Lower lobe of right lung (tissue), 2 donors: ENCODE measurements around the gene CALHM1. TPM values are rescaled to one million over a fixed set of nuclear protein-coding genes. Genes with fewer than 3 reads are reported as not detected.
A peak's percentile ranks its signal among the peaks of the same experiment; 100 is the strongest.

Source experiments
- ATAC-seq, 2 donors: fragments of 200-7000 bp; cut with Tn5 transposase; one replicate each; pipeline ENCODE4 v1.9.1; 2020 to 2022; ENCODE audit warnings: mild to moderate bottlenecking in 2 of 2, moderate library complexity in 2 of 2
- DNase-seq: peaks from one replicate; pipeline ENCODE4 v3.0.0-alpha.2; 2020
- H3K27ac ChIP-seq: fragments of 200-600 bp; one replicate; pipeline ENCODE4 v1.8.0; 2022
- H3K27me3 ChIP-seq: fragments of 200-600 bp; one replicate; pipeline ENCODE4 v1.8.0; 2022; ENCODE audit warnings: low read depth
- H3K36me3 ChIP-seq: fragments of 200-600 bp; one replicate; pipeline ENCODE4 v1.8.0; 2022; ENCODE audit warnings: mild to moderate bottlenecking
- H3K4me1 ChIP-seq: fragments of 200-600 bp; one replicate; pipeline ENCODE4 v1.8.0; 2022
- H3K4me3 ChIP-seq: fragments of 200-600 bp; one replicate; pipeline ENCODE4 v1.8.0; 2022; ENCODE audit warnings: mild to moderate bottlenecking
- H3K9me3 ChIP-seq: fragments of 200-600 bp; one replicate; pipeline ENCODE4 v1.8.0; 2022
- CTCF ChIP-seq: fragments of 200-600 bp; IDR thresholded peaks from one replicate; pipeline ENCODE4 v1.8.0; 2022; ENCODE audit warnings: antibody characterized with exemption, mild to moderate bottlenecking
- intact Hi-C: fragments of 100-400 bp; cut with DNase I; formaldehyde crosslinking; loops from one replicate; pipeline ENCODE4 v1.11.0; 2022
- total RNA-seq: library from RNA; stranded (reverse); fragmentation: NEBNext Ultra II Directional; extraction: Animal tissue kit (Norgen Biotek cat#: 25700); gene quantifications from one replicate; pipeline ENCODE4 v1.2.1, GENCODE V29; 2021
- donor health status: DM: no; HTN: yes; CAD: no; lungs with severe emphysema.

The CALHM1 gene
- total RNA-seq, 1 donor from 2014 or later, result 0.15 TPM

DNA sequence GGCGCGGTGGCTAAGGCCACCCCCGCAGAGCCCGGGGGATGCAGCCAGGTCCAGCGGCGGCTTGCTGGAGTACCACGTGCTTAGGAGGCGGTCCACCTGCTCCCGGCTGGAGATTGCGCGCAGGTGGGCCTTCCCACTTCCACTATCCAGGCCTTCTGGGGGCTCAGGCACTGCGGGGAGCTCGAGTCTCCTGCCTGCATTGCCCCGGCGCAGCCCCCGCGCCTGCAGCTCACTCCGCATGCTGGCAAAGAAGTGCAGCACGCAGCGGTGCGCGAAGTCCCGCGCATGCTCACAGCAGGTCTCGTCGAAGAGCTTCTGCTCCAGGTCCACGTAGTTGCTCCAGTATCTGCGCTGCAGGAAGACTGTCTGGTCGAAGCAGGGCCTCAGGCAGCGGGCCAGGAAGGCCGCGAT, 14.6 kb upstream of the CALHM1 start:
- DNase-seq (no peak), ATAC-seq (no peak)
- intact Hi-C loops, result no loop called here
- peaks cover 23% of the 10 kb centered on the region for H3K4me1 ChIP-seq
- H3K27me3 ChIP-seq, result no peaks in the 10 kb centered on the region
- H3K9me3 ChIP-seq, result no peaks in the 10 kb centered on the region
- TF ChIP-seq CTCF, result no peak
- no peaks in the 10 kb centered on the region for H3K36me3 ChIP-seq
- no peak overlapping the region for H3K4me3 ChIP-seq
- no peak overlapping the region for H3K27ac ChIP-seq

DNA sequence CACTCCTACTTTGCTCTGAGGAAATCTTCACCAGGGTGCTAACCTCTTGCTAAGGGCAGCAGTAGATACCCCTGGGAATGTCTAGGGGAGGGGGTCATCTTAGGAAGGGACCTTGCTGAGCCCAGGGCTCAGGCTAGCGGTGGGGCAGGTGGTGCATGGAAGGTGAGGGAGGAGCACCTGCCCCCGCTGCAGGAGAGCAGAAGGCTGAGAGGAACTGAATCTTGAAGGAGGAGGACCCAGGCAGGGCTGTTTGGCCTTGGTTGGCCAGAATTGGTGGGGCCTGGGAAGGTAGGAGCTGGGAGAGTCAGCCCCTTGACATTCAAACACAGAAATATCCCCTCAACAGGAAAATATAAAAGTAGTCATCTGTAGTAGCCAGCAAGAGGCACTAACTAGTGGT, 13.3 kb upstream of the CALHM1 start:
- no peaks in the 10 kb centered on the region for H3K27me3 ChIP-seq
- intact Hi-C loops, result no loop called here
- H3K4me1 ChIP-seq, result peaks cover 23% of the 10 kb centered on the region
- TF ChIP-seq CTCF, result no peak
- H3K27ac ChIP-seq, result peak overlapping the region; percentile 76
- no peak for DNase-seq
- H3K4me3 ChIP-seq, result no peak overlapping the region
- H3K9me3 ChIP-seq, result no peaks in the 10 kb centered on the region
- no peaks in the 10 kb centered on the region for H3K36me3 ChIP-seq
- no peak for ATAC-seq

DNA sequence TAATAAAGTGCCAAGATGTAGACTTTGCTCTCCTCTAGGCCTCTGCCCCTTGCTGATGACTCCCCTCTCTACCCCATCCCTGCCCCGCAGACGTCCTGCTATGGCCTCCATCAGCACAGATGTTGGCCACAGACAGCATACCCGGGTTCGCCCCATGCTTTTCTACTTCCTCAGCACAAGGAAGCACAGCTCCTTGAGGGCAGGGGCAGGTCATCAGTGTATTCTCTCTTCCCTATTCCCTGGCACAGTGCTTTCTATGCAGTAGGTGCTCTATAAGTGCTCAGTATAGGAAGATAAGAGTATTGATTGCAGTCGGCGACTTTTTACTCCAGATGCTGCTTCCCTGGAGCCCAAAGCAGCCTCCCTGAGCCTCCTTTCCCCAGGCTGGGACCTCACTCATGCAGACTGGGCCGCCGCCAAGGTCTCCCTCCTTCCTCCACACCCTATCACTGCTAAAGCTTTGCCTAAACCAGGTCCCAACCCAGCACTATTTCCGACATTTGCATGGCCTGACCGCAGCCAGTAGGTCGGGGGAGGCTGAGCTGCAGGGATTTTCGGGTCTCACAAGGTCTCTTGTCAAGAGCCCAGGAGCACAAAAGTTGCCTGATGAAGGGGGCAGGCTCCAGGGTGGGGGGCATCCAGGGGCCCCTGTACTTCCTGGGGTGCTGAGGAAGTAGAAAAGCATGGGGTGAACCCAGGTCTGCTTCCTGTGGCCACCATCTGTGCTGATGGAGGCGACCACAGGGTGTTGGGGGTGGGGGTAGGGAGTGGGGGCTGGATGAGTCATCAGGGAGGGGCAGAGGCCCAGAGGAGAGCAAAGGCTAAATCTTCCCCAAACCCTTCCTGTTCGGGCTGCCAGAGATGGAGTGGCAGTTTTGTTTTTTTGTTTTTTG, 12.3 kb upstream of the CALHM1 start:
- intact Hi-C loops, result no loop called here
- peak overlapping the region; percentile 76 for H3K27ac ChIP-seq
- peak; percentile 66 for DNase-seq

GRCh38 chr10:103469201-103469600, 10.5 kb upstream of the CALHM1 start:
- Histone ChIP-seq H3K9me3 (no peaks in the 10 kb centered on the region), H3K4me1 (peaks cover 23% of the 10 kb centered on the region), H3K27ac (no peak overlapping the region), H3K36me3 (no peaks in the 10 kb centered on the region), H3K27me3 (no peaks in the 10 kb centered on the region), H3K4me3 (no peak overlapping the region)
- DNase-seq (no peak), ATAC-seq (no peak)
- no peak for TF ChIP-seq CTCF
- intact Hi-C loops, result no loop called here

More for the DNA sequence above, 12.3 kb upstream of the CALHM1 start:
- no peaks in the 10 kb centered on the region for H3K9me3 ChIP-seq
- peaks cover 23% of the 10 kb centered on the region for H3K4me1 ChIP-seq
- peak; percentile 85 to 92 for ATAC-seq
- no peak for TF ChIP-seq CTCF
- no peaks in the 10 kb centered on the region for H3K27me3 ChIP-seq
- no peaks in the 10 kb centered on the region for H3K36me3 ChIP-seq
- H3K4me3 ChIP-seq, result no peak overlapping the region

- H3K36me3 ChIP-seq, result no peaks in the 10 kb centered on the region
- no peak for TF ChIP-seq CTCF
- ATAC-seq, result no peak
- no peak overlapping the region for H3K27ac ChIP-seq
- H3K4me1 ChIP-seq, result peaks cover 21% of the 10 kb centered on the region
- H3K4me3 ChIP-seq, result no peak overlapping the region
- intact Hi-C loops, result no loop called here
- no peaks in the 10 kb centered on the region for H3K27me3 ChIP-seq
- DNase-seq, result no peak
- H3K9me3 ChIP-seq, result no peaks in the 10 kb centered on the region
Measured at GRCh38 chr10:103467406-103467805, 8.7 kb upstream of the CALHM1 start.
